Motor neuron (in vitro differentiated cells): ENCODE data around the gene HEYL. TPM values are rescaled to one million over a fixed set of nuclear protein-coding genes. Genes with fewer than 3 reads are reported as not detected.

Experiments used
- ATAC-seq, 8 experiments: fragments of 200-7000 bp; cut with Tn5 transposase; replicated peaks in 6 of 8; 2 replicates each; pipeline ENCODE4 v1.8.0; 2021; ENCODE audit warnings: mild to moderate bottlenecking in 8 of 8, moderate library complexity in 8 of 8
- H3K27ac ChIP-seq, 2 donors: fragments of 250-450 bp; sonication (Bioruptor Pico); 2 replicates each; pipeline ENCODE4 v1.9.0; 2021; ENCODE audit warnings: antibody characterized with exemption in 2 of 2, mild to moderate bottlenecking in 2 of 2, moderate library complexity in 1 of 2
- H3K4me1 ChIP-seq, 2 donors: fragments of 250-450 bp; sonication (Bioruptor Pico); replicated peaks in 1 of 2; 2 replicates each; pipeline ENCODE4 v1.6.1; 2021; ENCODE audit warnings: antibody characterized with exemption in 2 of 2, mild to moderate bottlenecking in 2 of 2, moderate library complexity in 1 of 2
- H3K4me3 ChIP-seq, 5 donors: fragments of 250-450 bp; sonication (Bioruptor Pico); 2 replicates each; pipeline ENCODE4 v1.9.0; 2021; ENCODE audit warnings: antibody characterized with exemption in 5 of 5, mild to moderate bottlenecking in 5 of 5, moderate library complexity in 4 of 5
- WGBS, 10 experiments: fragments of 450-650 bp; shearing (Covaris generic); methylation state at CpG; one replicate each; pipeline ENCODE4 v1.0.0; 2022; 5-methylcytosine and 5-hydroxymethylcytosine counted together
- in situ Hi-C, 9 experiments: fragments of 400-800 bp; cut with MboI; loops; one replicate each; pipeline ENCODE4 v1.15.0; 2021; ENCODE audit warnings: low sequenced_read_pairs in 9 of 9, low pct_unique_long_range_greater_than_20kb in 2 of 9; ENCODE audit not compliant: unreplicated experiment in 9 of 9
- total RNA-seq, 8 experiments: library from RNA; unstranded; fragments of 300-600 nt; gene quantifications; 2 replicates each; pipeline versions ENCODE4 v1.2.3 to v1.2.4, GENCODE V29; 2022

HEYL gene
- total RNA-seq, 8 experiments from 2014 or later, result 0.16 to 8.4 (median 0.50) TPM; not detected in 1

GRCh38 chr1:39676948-39677548 lies 37.6 kb upstream of the HEYL start:
- WGBS, 10 experiments, result 0 to 80% (median 69%) methylated on average over 1 to 6 of the region's 6 CpGs; no CpG with 5 or more reads in 2 of the 10 experiments
- H3K4me3 ChIP-seq, result no peak overlapping the region

GRCh38 chr1:39675220-39675619 lies 35.8 kb upstream of the HEYL start:
- Histone ChIP-seq H3K4me3 (no peak overlapping the region), H3K27ac (no peak overlapping the region), H3K4me1 (peaks cover 5 to 6% of the 10 kb centered on the region in 2 donors)
- WGBS, 10 experiments, result 80 to 100% (median 100%) methylated on average over 1 of the region's 1 CpG; no CpG with 5 or more reads in 5 of the 10 experiments
- no peak for ATAC-seq
- in situ Hi-C loops, result no loop called here

More at GRCh38 chr1:39676948-39677548, 37.6 kb upstream of the HEYL start:
- ATAC-seq, result no peak
- in situ Hi-C loops, result no loop called here
- no peak overlapping the region for H3K27ac ChIP-seq
- no peaks in the 10 kb centered on the region for H3K4me1 ChIP-seq

GRCh38 chr1:39673215-39673614 lies 33.8 kb upstream of the HEYL start:
- ATAC-seq, result no peak
- Histone ChIP-seq H3K27ac (no peak overlapping the region), H3K4me1 (peaks cover 5 to 6% of the 10 kb centered on the region in 2 donors), H3K4me3 (no peak overlapping the region)
- in situ Hi-C loops, result no loop called here
- 58 to 100% (median 68%) methylated on average over 1 to 3 of the region's 3 CpGs; no CpG with 5 or more reads in 3 of the 10 experiments for WGBS, 10 experiments

- in situ Hi-C loops, result no loop called here
- WGBS, 10 experiments, result 0 to 16% (median 4%) methylated on average over 3 to 5 of the region's 12 CpGs; no CpG with 5 or more reads in 5 of the 10 experiments
- ATAC-seq, result peak; percentile 42 to 73 (median 60)
- H3K4me3 ChIP-seq, result peak overlapping the region in 4 of 5 donors; percentile 30 to 45 (median 36)
- H3K4me1 ChIP-seq, result peaks cover 5 to 6% of the 10 kb centered on the region in 2 donors
- H3K27ac ChIP-seq, result no peak overlapping the region
Measured at GRCh38 chr1:39672551-39672947, 33.1 kb upstream of the HEYL start.

- Histone ChIP-seq H3K27ac (no peak within 1 kb of the TSS), H3K4me3 (peak within 1 kb of the TSS; percentile 27 to 45 (median 33)), H3K4me1 (peaks cover 5 to 6% of the 10 kb centered on the region in 2 donors)
- ATAC-seq, result peak; percentile 55 to 88 (median 82)
- WGBS, 10 experiments, result 1 to 20% (median 3%) methylated on average over 2 to 29 of the region's 55 CpGs; no CpG with 5 or more reads in 7 of the 10 experiments
- in situ Hi-C loops, result no loop called here
Measured at GRCh38 chr1:39671793-39672550, 32.5 kb upstream of the HEYL start, which contains the start of gene NT5C1A. NT5C1A (minus strand) TSS chr1:39672107; CDS start chr1:39672038, 69 bp downstream.

GRCh38 chr1:39671433-39671792 lies 32.0 kb upstream of the HEYL start:
- peak in 7 of 8 experiments; percentile 9 to 72 (median 62) for ATAC-seq
- Histone ChIP-seq H3K4me3 (peak overlapping the region; percentile 27 to 45 (median 33)), H3K27ac (no peak overlapping the region), H3K4me1 (peaks cover 5 to 6% of the 10 kb centered on the region in 2 donors)
- WGBS, 10 experiments, result 4% methylated on average over 9 of the region's 26 CpGs; no CpG with 5 or more reads in 9 of the 10 experiments
- in situ Hi-C loops, result no loop called here

GRCh38 chr1:39670689-39671088 lies 31.2 kb upstream of the HEYL start:
- 0 to 13% (median 11%) methylated on average over 1 of the region's 1 CpG; no CpG with 5 or more reads in 7 of the 10 experiments for WGBS, 10 experiments
- H3K27ac ChIP-seq, result no peak overlapping the region
- H3K4me3 ChIP-seq, result no peak overlapping the region
- in situ Hi-C loops, result no loop called here
- peaks cover 5 to 6% of the 10 kb centered on the region in 2 donors for H3K4me1 ChIP-seq
- peak in 1 of 8 experiments; percentile 43 for ATAC-seq

GRCh38 chr1:39668894-39669293 lies 29.5 kb upstream of the HEYL start:
- Histone ChIP-seq H3K4me3 (no peak overlapping the region), H3K27ac (no peak overlapping the region), H3K4me1 (peaks cover 5 to 6% of the 10 kb centered on the region in 2 donors)
- WGBS, 10 experiments, result 60 to 100% (median 75%) methylated on average over 1 to 3 of the region's 3 CpGs; no CpG with 5 or more reads in 6 of the 10 experiments
- in situ Hi-C loops, result no loop called here
- no peak for ATAC-seq

GRCh38 chr1:39668111-39668510 lies 28.7 kb upstream of the HEYL start:
- WGBS, 10 experiments, result 20 to 60% (median 41%) methylated on average over 1 to 2 of the region's 3 CpGs; no CpG with 5 or more reads in 6 of the 10 experiments
- no peak overlapping the region for H3K27ac ChIP-seq
- no peak for ATAC-seq
- H3K4me3 ChIP-seq, result no peak overlapping the region
- peaks cover 5 to 6% of the 10 kb centered on the region in 2 donors for H3K4me1 ChIP-seq
- in situ Hi-C loops, result no loop called here

- Histone ChIP-seq H3K27ac (no peak overlapping the region), H3K4me1 (peaks cover 5 to 6% of the 10 kb centered on the region in 2 donors), H3K4me3 (no peak overlapping the region)
- in situ Hi-C loops, result no loop called here
- 42 to 71% (median 59%) methylated on average over 2 to 3 of the region's 3 CpGs; no CpG with 5 or more reads in 2 of the 10 experiments for WGBS, 10 experiments
- no peak for ATAC-seq
Measured at GRCh38 chr1:39666772-39667171, 27.3 kb upstream of the HEYL start.

GRCh38 chr1:39663559-39663958 lies 24.1 kb upstream of the HEYL start:
- peak in 1 of 8 experiments; percentile 22 for ATAC-seq
- in situ Hi-C loops, result no loop called here
- 40 to 84% (median 75%) methylated on average over 2 to 7 of the region's 8 CpGs; no CpG with 5 or more reads in 4 of the 10 experiments for WGBS, 10 experiments
- no peak overlapping the region for H3K4me3 ChIP-seq
- H3K27ac ChIP-seq, result no peak overlapping the region
- H3K4me1 ChIP-seq, result no peaks in the 10 kb centered on the region

- in situ Hi-C loops, result no loop called here
- Histone ChIP-seq H3K27ac (no peak overlapping the region), H3K4me1 (no peaks in the 10 kb centered on the region), H3K4me3 (no peak overlapping the region)
- no peak for ATAC-seq
- WGBS, 10 experiments, result 40 to 100% (median 55%) methylated on average over 1 of the region's 1 CpG; no CpG with 5 or more reads in 5 of the 10 experiments
Measured at GRCh38 chr1:39662861-39663260, 23.4 kb upstream of the HEYL start.

GRCh38 chr1:39659538-39659937 lies 20.1 kb upstream of the HEYL start:
- ATAC-seq, result no peak
- Histone ChIP-seq H3K4me1 (no peaks in the 10 kb centered on the region), H3K27ac (no peak overlapping the region), H3K4me3 (no peak overlapping the region)
- in situ Hi-C loops, result loop anchor here in 2 of 9 experiments (10.0 kb wide), 1 partner anchor 55 kb away; no protein-coding TSS in a partner anchor
- 25 to 100% (median 66%) methylated on average over 1 to 5 of the region's 5 CpGs; no CpG with 5 or more reads in 2 of the 10 experiments for WGBS, 10 experiments
